Esophagus muscularis mucosa (tissue), 4 donors: ENCODE measurements around the gene IGSF21. TPM values are rescaled to one million over a fixed set of nuclear protein-coding genes. Genes with fewer than 3 reads are reported as not detected.

ENCODE experiments used
- DNase-seq: peaks from one replicate; pipeline ENCODE4 v3.0.0-alpha.2; 2017; ENCODE audit errors: extremely low spot score
- H3K27ac ChIP-seq, 4 donors: fragments of 200-600 bp; sonication (generic); replicated peaks in 1 of 4; 1 replicate in 3 of 4; 2 replicates in 1 of 4; pipeline ENCODE4 v1.5.1; 2016 to 2019; ENCODE audit warnings: mild to moderate bottlenecking in 1 of 4
- H3K27me3 ChIP-seq, 4 donors: fragments of 200-600 bp; sonication (generic); one replicate each; pipeline versions ENCODE4 v1.5.1 to v1.6.0; 2016 to 2019
- H3K36me3 ChIP-seq, 4 donors: fragments of 200-600 bp; sonication (generic); one replicate each; pipeline ENCODE4 v1.5.1; 2016 to 2019
- H3K4me1 ChIP-seq, 4 donors: fragments of 200-600 bp; sonication (generic); one replicate each; pipeline ENCODE4 v1.5.1; 2016 to 2019
- H3K4me3 ChIP-seq, 4 donors: fragments of 200-600 bp; sonication (generic); 1 replicate in 2 of 4; 2 replicates in 2 of 4; pipeline ENCODE4 v1.5.1; 2016 to 2019; ENCODE audit warnings: mild to moderate bottlenecking in 4 of 4, moderate library complexity in 1 of 4
- H3K9me3 ChIP-seq, 4 donors: fragments of 200-600 bp; sonication (generic); 1 replicate in 3 of 4; 2 replicates in 1 of 4; pipeline ENCODE4 v1.5.1; 2016 to 2019
- EP300 ChIP-seq: sonication (generic); formaldehyde crosslinking; IDR thresholded peaks from one replicate; pipeline ENCODE4 v1.6.1; 2017; ENCODE audit warnings: antibody characterized with exemption
- POLR2A ChIP-seq: fragments of 450-650 bp; IDR thresholded peaks from one replicate; pipeline ENCODE4 v1.6.1; 2017; ENCODE audit warnings: antibody characterized with exemption, moderate library complexity, mild to moderate bottlenecking, low read depth
- POLR2AphosphoS5 ChIP-seq, 2 donors: sonication (generic); formaldehyde crosslinking; IDR thresholded peaks; one replicate each; pipeline ENCODE4 v1.6.1; 2017; ENCODE audit warnings: antibody characterized with exemption in 2 of 2
- WGBS: methylation state at CpG from one replicate; pipeline ENCODE4 v1.1.5; 2018; 5-methylcytosine and 5-hydroxymethylcytosine counted together
- intact Hi-C: fragments of 100-400 bp; cut with DNase I; formaldehyde crosslinking; loops from one replicate; pipeline ENCODE4 v1.15.1; 2023
- total RNA-seq, 4 donors: library from RNA; depleted of rRNA; stranded (reverse); fragments of >200 nt; gene quantifications; one replicate each; pipeline versions ENCODE4 v1.1.0 to v1.2.1, GENCODE V29; 2016
- TF ChIP-seq, protein P1 (sequence below), 3 experiments: fragments of 200-600 bp in 2 of 3; fragments of 450-650 bp in 1 of 3; sonication (generic) in 2 of 3; IDR thresholded peaks; one replicate each; pipeline ENCODE4 v1.5.1; 2017 to 2019; ENCODE audit warnings: antibody characterized with exemption in 3 of 3, mild to moderate bottlenecking in 2 of 3, moderate library complexity in 1 of 3

IGSF21 gene
- total RNA-seq, 4 donors from 2014 or later = 1.1 to 2.7 (median 1.2) TPM

- no peak overlapping the region for H3K4me3 ChIP-seq
- no peak overlapping the region for H3K27ac ChIP-seq
- DNase-seq = no peak
- H3K36me3 ChIP-seq = no peaks in the 10 kb centered on the region
- no peak for TF ChIP-seq EP300
- TF ChIP-seq, protein P1, sequence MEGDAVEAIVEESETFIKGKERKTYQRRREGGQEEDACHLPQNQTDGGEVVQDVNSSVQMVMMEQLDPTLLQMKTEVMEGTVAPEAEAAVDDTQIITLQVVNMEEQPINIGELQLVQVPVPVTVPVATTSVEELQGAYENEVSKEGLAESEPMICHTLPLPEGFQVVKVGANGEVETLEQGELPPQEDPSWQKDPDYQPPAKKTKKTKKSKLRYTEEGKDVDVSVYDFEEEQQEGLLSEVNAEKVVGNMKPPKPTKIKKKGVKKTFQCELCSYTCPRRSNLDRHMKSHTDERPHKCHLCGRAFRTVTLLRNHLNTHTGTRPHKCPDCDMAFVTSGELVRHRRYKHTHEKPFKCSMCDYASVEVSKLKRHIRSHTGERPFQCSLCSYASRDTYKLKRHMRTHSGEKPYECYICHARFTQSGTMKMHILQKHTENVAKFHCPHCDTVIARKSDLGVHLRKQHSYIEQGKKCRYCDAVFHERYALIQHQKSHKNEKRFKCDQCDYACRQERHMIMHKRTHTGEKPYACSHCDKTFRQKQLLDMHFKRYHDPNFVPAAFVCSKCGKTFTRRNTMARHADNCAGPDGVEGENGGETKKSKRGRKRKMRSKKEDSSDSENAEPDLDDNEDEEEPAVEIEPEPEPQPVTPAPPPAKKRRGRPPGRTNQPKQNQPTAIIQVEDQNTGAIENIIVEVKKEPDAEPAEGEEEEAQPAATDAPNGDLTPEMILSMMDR (IDR thresholded peaks at IDR 0.05) = no peak
- TF ChIP-seq POLR2A = no peak
- TF ChIP-seq POLR2AphosphoS5 (IDR thresholded peaks at IDR 0.05) = no peak
- no peaks in the 10 kb centered on the region for H3K9me3 ChIP-seq
- intact Hi-C loops = no loop called here
- H3K27me3 ChIP-seq = peaks cover 0 to 73% (median 0%) of the 10 kb centered on the region in 4 donors
- 55% methylated on average over 2 of the region's 2 CpGs for WGBS
- peaks cover 0 to 5% (median 4%) of the 10 kb centered on the region in 4 donors for H3K4me1 ChIP-seq
These were observed 8.6 kb upstream of the IGSF21 start for GRCh38 chr1:18099026-18099425.

GRCh38 chr1:18100060-18100459, 7.5 kb upstream of the IGSF21 start:
- H3K9me3 ChIP-seq = no peaks in the 10 kb centered on the region
- WGBS = 73% methylated on average over 12 of the region's 12 CpGs
- H3K4me1 ChIP-seq = peaks cover 0 to 5% (median 4%) of the 10 kb centered on the region in 4 donors
- H3K4me3 ChIP-seq = no peak overlapping the region
- no peaks in the 10 kb centered on the region for H3K36me3 ChIP-seq
- DNase-seq = no peak
- peaks cover 0 to 73% (median 0%) of the 10 kb centered on the region in 4 donors for H3K27me3 ChIP-seq
- H3K27ac ChIP-seq = no peak overlapping the region
- no peak for TF ChIP-seq POLR2A
- TF ChIP-seq, protein P1 (IDR thresholded peaks at IDR 0.05) = no peak
- TF ChIP-seq POLR2AphosphoS5 (IDR thresholded peaks at IDR 0.05) = no peak
- no peak for TF ChIP-seq EP300
- intact Hi-C loops = no loop called here

GRCh38 chr1:18100491-18101063, 7.0 kb upstream of the IGSF21 start:
- TF ChIP-seq, protein P1 (IDR thresholded peaks at IDR 0.05) = peak; percentile 64 to 72 (median 67)
- no peak for TF ChIP-seq EP300
- Histone ChIP-seq H3K4me1 (peaks cover 0 to 5% (median 4%) of the 10 kb centered on the region in 4 donors), H3K27ac (no peak overlapping the region), H3K36me3 (no peaks in the 10 kb centered on the region), H3K4me3 (no peak overlapping the region), H3K27me3 (peaks cover 0 to 73% (median 0%) of the 10 kb centered on the region in 4 donors), H3K9me3 (no peaks in the 10 kb centered on the region)
- 7% methylated on average over 10 of the region's 10 CpGs for WGBS
- DNase-seq = peak; percentile 94
- intact Hi-C loops = no loop called here

DNA sequence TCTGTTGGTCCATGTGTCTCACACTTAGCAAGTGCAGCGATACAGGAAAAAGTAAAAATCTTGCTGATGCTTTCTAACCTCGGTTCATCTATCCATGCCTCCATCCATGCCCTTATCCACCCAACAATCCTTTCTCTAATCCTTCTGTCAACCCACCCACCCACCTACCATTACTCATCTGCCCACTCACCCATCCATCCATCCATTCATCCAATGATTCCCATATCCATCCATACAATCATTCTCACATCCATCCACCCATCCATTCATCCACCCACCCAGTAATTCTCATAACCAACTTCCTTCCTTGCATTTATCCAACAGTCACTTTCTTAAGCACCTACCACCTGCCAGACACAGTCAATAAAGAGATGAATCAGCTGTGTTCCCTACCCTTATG, 6.1 kb upstream of the IGSF21 start:
- intact Hi-C loops = no loop called here
- 81% methylated on average over 2 of the region's 2 CpGs for WGBS
- no peak for DNase-seq
- Histone ChIP-seq H3K27ac (no peak overlapping the region), H3K27me3 (peaks cover 0 to 74% (median 4%) of the 10 kb centered on the region in 4 donors), H3K36me3 (no peaks in the 10 kb centered on the region), H3K4me1 (peaks cover 0 to 5% (median 4%) of the 10 kb centered on the region in 4 donors), H3K4me3 (no peak overlapping the region), H3K9me3 (no peaks in the 10 kb centered on the region)
- TF ChIP-seq POLR2AphosphoS5 (IDR thresholded peaks at IDR 0.05) (no peak), EP300 (no peak), POLR2A (no peak)
- TF ChIP-seq, protein P1 (IDR thresholded peaks at IDR 0.05) = no peak
